Esophagus squamous epithelium (tissue), 4 donors: ENCODE measurements around the gene FDXR.

Source experiments
- POLR2A ChIP-seq, 4 donors: fragments of 450-650 bp; IDR thresholded peaks; one replicate each; pipeline ENCODE4 v1.6.1; 2017; ENCODE audit warnings: antibody characterized with exemption in 4 of 4, mild to moderate bottlenecking in 4 of 4, moderate library complexity in 3 of 4
- TF ChIP-seq, protein P1 (sequence below), 6 experiments: fragments of 450-650 bp in 4 of 6; fragments of 200-600 bp in 2 of 6; sonication (generic) in 2 of 6; IDR thresholded peaks; one replicate each; pipeline ENCODE4 v1.5.1; 2016 to 2019; ENCODE audit warnings: antibody characterized with exemption in 6 of 6, mild to moderate bottlenecking in 4 of 6, moderate library complexity in 4 of 6

- TF ChIP-seq, protein P1, sequence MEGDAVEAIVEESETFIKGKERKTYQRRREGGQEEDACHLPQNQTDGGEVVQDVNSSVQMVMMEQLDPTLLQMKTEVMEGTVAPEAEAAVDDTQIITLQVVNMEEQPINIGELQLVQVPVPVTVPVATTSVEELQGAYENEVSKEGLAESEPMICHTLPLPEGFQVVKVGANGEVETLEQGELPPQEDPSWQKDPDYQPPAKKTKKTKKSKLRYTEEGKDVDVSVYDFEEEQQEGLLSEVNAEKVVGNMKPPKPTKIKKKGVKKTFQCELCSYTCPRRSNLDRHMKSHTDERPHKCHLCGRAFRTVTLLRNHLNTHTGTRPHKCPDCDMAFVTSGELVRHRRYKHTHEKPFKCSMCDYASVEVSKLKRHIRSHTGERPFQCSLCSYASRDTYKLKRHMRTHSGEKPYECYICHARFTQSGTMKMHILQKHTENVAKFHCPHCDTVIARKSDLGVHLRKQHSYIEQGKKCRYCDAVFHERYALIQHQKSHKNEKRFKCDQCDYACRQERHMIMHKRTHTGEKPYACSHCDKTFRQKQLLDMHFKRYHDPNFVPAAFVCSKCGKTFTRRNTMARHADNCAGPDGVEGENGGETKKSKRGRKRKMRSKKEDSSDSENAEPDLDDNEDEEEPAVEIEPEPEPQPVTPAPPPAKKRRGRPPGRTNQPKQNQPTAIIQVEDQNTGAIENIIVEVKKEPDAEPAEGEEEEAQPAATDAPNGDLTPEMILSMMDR (IDR thresholded peaks at IDR 0.05), result no peak
- TF ChIP-seq POLR2A (IDR thresholded peaks at IDR 0.05), result no peak
These were observed 9.1 kb downstream of the FDXR start for GRCh38 chr17:74863420-74864296.
